Measurements from ENCODE around the gene ACTN2. TPM values are rescaled to one million over a fixed set of nuclear protein-coding genes. Genes with fewer than 3 reads are reported as not detected.

The ACTN2 gene
- total and polyA plus RNA-seq, 2 donors (not counting 3 experiments of a cell fraction or from before 2014, with no cell fraction given): 0.22 to 0.55 TPM

DNA sequence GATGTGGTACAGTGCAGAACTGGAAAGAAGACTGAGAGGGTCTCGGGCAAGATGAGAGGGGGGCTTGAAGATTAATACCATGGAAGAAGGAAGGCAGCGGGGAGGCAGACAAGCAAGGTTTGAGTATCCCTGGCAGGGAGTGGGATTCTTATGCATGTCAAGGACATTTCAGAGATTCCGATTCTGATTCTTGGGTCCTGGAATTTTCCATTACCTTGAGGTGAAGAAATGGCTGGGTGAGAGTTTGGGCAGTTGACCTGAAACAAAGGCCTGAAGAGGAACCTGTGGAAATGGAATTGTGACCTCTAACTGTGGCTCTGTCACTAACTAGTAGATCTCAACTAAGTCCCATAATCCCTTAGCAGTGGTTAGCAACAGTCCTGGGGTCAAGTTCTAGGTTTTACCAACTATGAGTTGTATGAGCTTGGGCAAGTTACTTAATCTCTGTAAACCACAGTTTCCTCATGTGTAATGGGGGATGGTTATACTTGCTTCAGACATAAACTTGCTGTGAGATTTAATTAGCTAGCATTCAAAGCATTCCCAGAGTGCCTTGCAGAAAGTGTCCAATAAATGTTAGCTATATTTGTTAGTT is 8.6 kb upstream of the ACTN2 start:
- Histone ChIP-seq H3K27ac (ENCODE audit: insufficient read depth, low read depth, low read length) (no peak overlapping the region), H3K4me1 (ENCODE audit: control insufficient read depth, extremely low read depth, insufficient read depth, low read length) (no peaks in the 10 kb centered on the region), H3K4me2 (ENCODE audit: insufficient read depth, low read length) (no peak overlapping the region), H3K9me1 (replicated peaks; ENCODE audit: control insufficient read depth, extremely low read depth, insufficient read depth, low read length) (no peaks in the 10 kb centered on the region), H4K20me1 (replicated peaks; ENCODE audit: control insufficient read depth, extremely low read depth, insufficient read depth, low read length) (no peaks in the 10 kb centered on the region), H3K36me3 (ENCODE audit: control insufficient read depth in 2 of 2, extremely low read depth in 1 of 2, insufficient read depth in 2 of 2, low read length in 2 of 2) (no peaks in the 10 kb centered on the region), H3K4me3 (replicated peaks in 1 of 3; ENCODE audit: insufficient read depth in 1 of 3, low read depth in 1 of 3, low read length in 3 of 3) (no peak overlapping the region), H2AFZ (ENCODE audit: low read depth, low read length) (no peak overlapping the region), H3K9me3 (replicated peaks; ENCODE audit: control insufficient read depth, insufficient read depth, low read length) (no peaks in the 10 kb centered on the region), H3K9ac (replicated peaks; ENCODE audit: extremely low read depth, insufficient read depth, low read length) (no peak overlapping the region), H3K79me2 (ENCODE audit: control insufficient read depth, insufficient read depth, low read length) (no peaks in the 10 kb centered on the region), H3K27me3 (ENCODE audit: control insufficient read depth in 2 of 2, insufficient read depth in 2 of 2, low read length in 2 of 2) (peaks cover 5 to 15% of the 10 kb centered on the region in 2 experiments)
- BruUV-seq (replicated peaks): no TSS peak
- POLR2A ChIA-PET: no interaction called here
- DNase-seq (ENCODE audit: low read depth, low spot score) (no peak), FAIRE-seq (no peak)
- dilution Hi-C loops (cut with MboI; ENCODE audit: extremely low pct_ligation_motif_present, low sequenced_read_pairs): no loop called here
- CTCF ChIA-PET: interaction anchor here (0.6 kb wide), 1 partner anchor 97 kb away, joined by 3 read pairs; no protein-coding TSS in a partner anchor
- intact Hi-C loops (cut with micrococcal nuclease): no loop called here
- TF ChIP-seq GATA2 (IDR thresholded peaks at IDR 0.05; ENCODE audit: insufficient read depth, insufficient read length, low read depth, low read length) (no peak), POLR2A (IDR thresholded peaks at IDR 0.05; ENCODE audit: low read depth, low read length) (no peak), POLR2AphosphoS5 (IDR thresholded peaks at IDR 0.05; ENCODE audit: insufficient read depth, low read depth, low read length) (no peak), FOS (IDR thresholded peaks at IDR 0.05; ENCODE audit: borderline replicate concordance, insufficient read depth, low read length) (no peak), MYC (IDR thresholded peaks at IDR 0.05; ENCODE audit: low read depth, low read length) (no peak), JUN (IDR thresholded peaks at IDR 0.05; ENCODE audit: borderline replicate concordance, insufficient read depth, insufficient read length, low read depth) (no peak), EZH2 (IDR thresholded peaks at IDR 0.05; ENCODE audit: borderline replicate concordance, low read depth, low read length, severe bottlenecking) (no peak)
- TF ChIP-seq, protein P1, sequence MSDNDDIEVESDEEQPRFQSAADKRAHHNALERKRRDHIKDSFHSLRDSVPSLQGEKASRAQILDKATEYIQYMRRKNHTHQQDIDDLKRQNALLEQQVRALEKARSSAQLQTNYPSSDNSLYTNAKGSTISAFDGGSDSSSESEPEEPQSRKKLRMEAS (IDR thresholded peaks at IDR 0.05; ENCODE audit: insufficient read depth, insufficient read length): no peak
- TF ChIP-seq, protein P2, sequence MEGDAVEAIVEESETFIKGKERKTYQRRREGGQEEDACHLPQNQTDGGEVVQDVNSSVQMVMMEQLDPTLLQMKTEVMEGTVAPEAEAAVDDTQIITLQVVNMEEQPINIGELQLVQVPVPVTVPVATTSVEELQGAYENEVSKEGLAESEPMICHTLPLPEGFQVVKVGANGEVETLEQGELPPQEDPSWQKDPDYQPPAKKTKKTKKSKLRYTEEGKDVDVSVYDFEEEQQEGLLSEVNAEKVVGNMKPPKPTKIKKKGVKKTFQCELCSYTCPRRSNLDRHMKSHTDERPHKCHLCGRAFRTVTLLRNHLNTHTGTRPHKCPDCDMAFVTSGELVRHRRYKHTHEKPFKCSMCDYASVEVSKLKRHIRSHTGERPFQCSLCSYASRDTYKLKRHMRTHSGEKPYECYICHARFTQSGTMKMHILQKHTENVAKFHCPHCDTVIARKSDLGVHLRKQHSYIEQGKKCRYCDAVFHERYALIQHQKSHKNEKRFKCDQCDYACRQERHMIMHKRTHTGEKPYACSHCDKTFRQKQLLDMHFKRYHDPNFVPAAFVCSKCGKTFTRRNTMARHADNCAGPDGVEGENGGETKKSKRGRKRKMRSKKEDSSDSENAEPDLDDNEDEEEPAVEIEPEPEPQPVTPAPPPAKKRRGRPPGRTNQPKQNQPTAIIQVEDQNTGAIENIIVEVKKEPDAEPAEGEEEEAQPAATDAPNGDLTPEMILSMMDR (IDR thresholded peaks at IDR 0.05; ENCODE audit: extremely low read depth in 1 of 2, insufficient read depth in 1 of 2, low read depth in 1 of 2, low read length in 2 of 2): no peak

Measured in endothelial cell of umbilical vein (primary cell).